ENCODE results near the gene HM13. TPM values are rescaled to one million over a fixed set of nuclear protein-coding genes. Genes with fewer than 3 reads are reported as not detected.
"Not testable (repeated sequence)": the region's sequence is repeated elsewhere in the genome, so short reads cannot be mapped to it uniquely, and the experiment has no call there.

The HM13 gene
- polyA plus RNA-seq, 1 donor: 73.3 TPM

DNA sequence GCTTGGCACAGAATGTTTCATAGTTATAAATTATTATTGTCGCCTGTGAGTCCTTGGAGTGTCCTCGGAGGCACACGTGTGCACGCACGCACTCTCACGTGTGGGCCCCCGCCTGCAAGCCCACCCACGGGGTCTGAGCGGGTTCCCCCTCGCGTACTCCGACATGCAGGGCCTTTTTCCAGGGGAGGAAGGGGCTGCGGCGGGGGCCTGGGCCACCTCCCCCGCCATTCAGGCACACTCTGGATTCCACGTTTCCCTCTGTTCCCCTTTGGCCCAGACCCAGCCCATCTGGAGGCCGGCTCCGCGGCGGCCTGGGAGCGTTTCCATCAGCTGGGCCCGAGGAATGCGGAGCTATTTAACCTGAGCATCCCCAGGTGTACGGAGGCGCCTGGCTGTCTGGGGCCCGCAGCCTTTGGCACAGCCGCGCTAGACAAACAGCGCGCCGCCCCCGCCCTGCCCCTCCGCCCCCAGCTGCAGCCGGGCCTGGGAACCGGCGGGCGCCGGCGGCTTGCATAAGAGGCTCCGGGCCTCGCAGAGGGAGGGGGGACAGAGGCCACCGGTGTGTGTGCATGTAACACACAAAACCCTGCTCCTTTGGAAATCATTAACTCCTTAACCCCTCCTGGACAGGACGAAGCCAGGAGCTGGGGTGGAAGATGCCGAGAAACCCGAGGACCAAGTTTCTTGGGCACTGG is 94.2 kb downstream of the HM13 start:
- DNase-seq (ENCODE audit: low read depth): no peak

GRCh38 chr20:31612271-31612640 is 98.0 kb downstream of the HM13 start:
- not testable (repeated sequence) for DNase-seq (ENCODE audit: low read depth)

DNA sequence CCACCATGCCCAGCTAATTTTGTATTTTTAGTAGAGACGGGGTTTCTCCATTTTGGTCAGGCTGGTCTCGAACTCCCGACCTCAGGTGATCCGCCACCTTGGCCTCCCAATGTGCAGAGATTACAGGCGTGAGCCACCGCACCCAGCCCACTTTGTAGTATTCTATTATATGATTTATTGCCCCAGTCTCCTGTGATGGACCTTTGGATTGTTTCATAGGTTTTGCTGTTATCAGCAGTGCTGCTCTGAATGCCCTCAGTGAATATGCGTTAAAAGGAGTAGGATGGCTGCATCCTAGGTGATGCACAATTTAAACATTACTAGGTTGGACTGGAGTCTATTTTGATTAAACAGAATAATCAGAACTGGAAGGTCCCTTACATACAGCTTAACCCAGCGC is 101.2 kb downstream of the HM13 start:
- no peak for DNase-seq (ENCODE audit: low read depth)

DNA sequence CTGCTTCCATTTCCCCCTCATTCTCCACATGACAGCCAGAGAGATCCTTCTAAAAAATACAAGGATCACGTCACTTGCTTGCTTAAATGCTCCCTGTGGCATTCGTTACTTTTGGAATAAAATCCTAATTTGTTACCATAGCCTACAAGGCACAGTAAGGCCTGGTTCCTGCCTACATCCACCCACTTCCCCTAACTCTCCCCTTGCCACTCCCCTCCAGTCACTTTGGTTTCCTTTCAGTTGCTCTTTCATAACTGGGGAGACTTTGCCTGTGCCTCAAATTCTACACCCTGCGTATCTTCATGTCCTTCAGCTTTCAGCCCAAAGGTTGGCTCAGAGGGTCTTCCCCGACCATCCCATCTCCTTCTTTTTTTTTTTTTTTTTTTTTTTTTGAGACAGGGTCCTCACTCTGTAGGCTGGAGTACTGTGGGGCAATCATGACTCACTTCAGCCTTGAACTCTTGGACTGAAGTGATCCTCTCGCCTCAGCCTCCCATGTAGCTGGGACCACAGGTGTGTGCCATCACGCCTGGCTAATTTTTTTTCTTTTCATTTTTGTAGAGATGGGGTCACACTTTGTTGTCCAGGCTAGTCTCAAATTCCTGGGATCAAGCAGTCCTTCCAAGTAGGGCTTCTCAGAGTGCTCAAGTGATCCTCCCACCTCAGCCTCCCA is 103.3 kb downstream of the HM13 start:
- DNase-seq (ENCODE audit: low read depth): no peak

Other genes with a start within 250 kb of the HM13 start
- gene DEFB116, start 205.9 kb upstream of the HM13 start, polyA plus RNA-seq (ENCODE audit: insufficient read length): not detected
- not detected for gene DEFB118, start 145.8 kb upstream of the HM13 start, polyA plus RNA-seq (ENCODE audit: insufficient read length)
- not detected for gene DEFB119, start 123.9 kb upstream of the HM13 start, polyA plus RNA-seq (ENCODE audit: insufficient read length)
- not detected for gene DEFB121, start 108.2 kb upstream of the HM13 start, polyA plus RNA-seq (ENCODE audit: insufficient read length)
- not detected for gene DEFB123, start 73.8 kb upstream of the HM13 start, polyA plus RNA-seq (ENCODE audit: insufficient read length)
- 1.3 TPM for gene DEFB124, start 39.3 kb upstream of the HM13 start, polyA plus RNA-seq (ENCODE audit: insufficient read length)
- 5.8 TPM for gene REM1, start 39.2 kb upstream of the HM13 start, polyA plus RNA-seq (ENCODE audit: insufficient read length)
- 16.6 TPM for gene ID1, start 90.8 kb downstream of the HM13 start, polyA plus RNA-seq (ENCODE audit: insufficient read length)
- gene COX4I2, start 123.5 kb downstream of the HM13 start, polyA plus RNA-seq (ENCODE audit: insufficient read length): 7.0 TPM
- 29.8 TPM for gene BCL2L1, start 208.4 kb downstream of the HM13 start, polyA plus RNA-seq (ENCODE audit: insufficient read length)
- 21.5 TPM for gene TPX2, start 224.8 kb downstream of the HM13 start, polyA plus RNA-seq (ENCODE audit: insufficient read length)

Data from forelimb muscle (tissue), 1 donor.